ENCODE measurements around the gene AHSA1. TPM values are rescaled to one million over a fixed set of nuclear protein-coding genes. Genes with fewer than 3 reads are reported as not detected.

AHSA1 gene
- total and polyA plus RNA-seq, 2 experiments from 2014 or later: 177 to 213 TPM

- TF ChIP-seq ZNF462 (CRISPR knock-in tag; IDR thresholded peaks at IDR 0.05) (no peak), REST (IDR thresholded peaks at IDR 0.05; ENCODE audit: unreplicated experiment) (no peak)
These were observed 18.0 kb upstream of the AHSA1 start (continued) for GRCh38 chr14:77439861-77440260.

GRCh38 chr14:77442196-77442595 lies 15.7 kb upstream of the AHSA1 start:
- Mint-ChIP-seq H3K36me3 (ENCODE audit: low read depth) (peaks cover 28% of the 10 kb centered on the region), H3K27me3 (ENCODE audit: insufficient read depth, low read depth, poor library complexity) (no peaks in the 10 kb centered on the region), H3K27ac (no peak overlapping the region), H3K4me1 (no peaks in the 10 kb centered on the region), H3K9me3 (no peaks in the 10 kb centered on the region), H3K4me3 (no peak overlapping the region)
- Histone ChIP-seq H3K9me2 (ENCODE audit: insufficient read depth) (no peaks in the 10 kb centered on the region), H3K4me1 (ENCODE audit: insufficient read depth) (no peaks in the 10 kb centered on the region), H3K4me2 (no peak overlapping the region), H4K20me1 (replicated peaks; ENCODE audit: insufficient read depth) (no peaks in the 10 kb centered on the region; the same call in 1 of the 2 replicates), H3F3A (replicated peaks; ENCODE audit: low read depth) (no peaks in the 10 kb centered on the region), H3K27ac (ENCODE audit: low read depth) (no peak overlapping the region), H3K79me2 (replicated peaks; ENCODE audit: insufficient read depth) (no peaks in the 10 kb centered on the region), H2AFZ (no peak overlapping the region), H3K27me3 (ENCODE audit: insufficient read depth) (no peaks in the 10 kb centered on the region), H3K4me3 (no peak overlapping the region), H3K36me3 (ENCODE audit: insufficient read depth) (peaks cover 6% of the 10 kb centered on the region; the same call in 1 of the 2 replicates)
- DNase-seq (ENCODE audit: low spot score): no peak
- no peak for ATAC-seq
- TF ChIP-seq ZNF462 (CRISPR knock-in tag; IDR thresholded peaks at IDR 0.05) (no peak), ETS1 (IDR thresholded peaks at IDR 0.05) (no peak), NANOG (IDR thresholded peaks at IDR 0.05; ENCODE audit: borderline replicate concordance) (no peak)
